ENCODE data around the gene TMEM163.

TMEM163 gene

DNA sequence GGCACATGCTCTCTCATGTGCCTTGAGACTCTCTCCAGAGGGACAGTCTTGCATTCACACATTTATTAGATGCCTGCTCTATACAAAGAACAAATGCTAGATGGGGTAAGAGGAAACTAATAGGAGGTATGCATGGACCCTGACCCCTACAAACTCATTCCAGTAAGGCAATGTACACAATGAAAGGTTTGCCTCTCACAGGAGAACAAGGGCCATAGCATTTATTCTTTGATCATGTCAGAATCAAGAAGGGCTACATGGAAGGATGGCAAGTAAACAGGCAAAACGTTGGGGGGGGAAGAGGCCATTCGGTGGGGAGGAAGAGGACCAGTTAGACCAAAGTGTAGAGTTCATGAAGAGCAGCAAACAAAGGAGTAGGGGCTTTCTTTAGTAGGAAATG, 130.2 kb downstream of the TMEM163 start:
- TF ChIP-seq GATA1 (IDR thresholded peaks at IDR 0.05; ENCODE audit: low read depth, low read length) (no peak), POLR2A (IDR thresholded peaks at IDR 0.05; ENCODE audit: low read length) (no peak)
- DNase-seq: no peak

DNA sequence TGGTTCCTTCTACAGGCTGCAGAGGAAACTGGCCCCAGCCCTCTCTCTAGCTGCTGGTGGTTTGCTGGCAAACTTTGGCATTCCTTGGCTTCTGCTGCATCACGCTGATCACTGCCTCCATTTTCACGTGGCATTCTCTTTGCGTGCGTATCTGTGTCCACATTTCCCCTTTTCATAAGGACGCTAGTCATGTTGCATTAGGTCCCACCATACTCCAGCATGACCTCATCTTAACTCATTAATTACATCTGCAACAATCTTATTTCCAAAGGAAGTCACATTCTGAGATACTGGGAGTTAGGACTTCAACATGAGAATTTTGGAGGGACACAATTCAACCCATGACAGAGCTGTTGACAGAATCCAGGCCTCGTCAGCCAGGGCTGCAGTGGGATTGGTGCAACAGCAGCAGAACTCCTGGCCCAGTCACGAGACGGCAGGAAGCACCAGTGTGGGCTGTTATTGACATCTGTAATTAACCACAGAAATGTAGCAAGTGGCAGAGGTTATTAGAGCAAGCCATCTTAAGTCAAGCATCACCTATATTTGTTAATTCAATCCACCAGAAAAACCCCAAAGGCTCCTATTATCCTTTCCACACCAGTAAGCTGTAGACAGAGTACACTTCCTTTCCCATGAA, 132.4 kb downstream of the TMEM163 start:
- TF ChIP-seq POLR2A (IDR thresholded peaks at IDR 0.05; ENCODE audit: low read length) (no peak), GATA1 (IDR thresholded peaks at IDR 0.05; ENCODE audit: low read depth, low read length) (no peak)
- DNase-seq: no peak

DNA sequence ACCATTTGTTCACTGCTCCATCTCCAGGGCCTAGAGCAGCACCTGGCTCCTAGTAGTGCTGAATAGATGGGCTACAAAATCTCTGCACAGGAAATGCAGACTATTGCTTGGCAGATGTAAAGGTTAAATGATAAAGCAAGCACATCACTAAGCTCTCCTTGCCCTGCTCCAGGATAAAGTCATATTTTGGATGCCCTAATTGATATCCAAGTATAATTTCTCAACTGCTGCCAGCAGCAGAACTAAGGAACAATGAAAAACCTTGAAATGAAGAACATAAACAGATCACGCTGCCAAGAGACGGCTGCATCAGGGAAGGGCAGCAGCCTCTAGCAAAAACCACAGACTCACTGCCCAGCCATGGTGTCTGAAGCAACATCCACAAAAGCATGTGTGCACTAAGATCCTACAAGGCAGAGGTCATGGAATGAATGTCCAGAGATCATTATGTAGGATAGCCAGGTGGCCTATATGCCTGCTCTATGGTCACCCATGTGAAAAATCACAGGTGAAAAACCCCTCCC, 134.7 kb downstream of the TMEM163 start:
- no peak for DNase-seq

DNA sequence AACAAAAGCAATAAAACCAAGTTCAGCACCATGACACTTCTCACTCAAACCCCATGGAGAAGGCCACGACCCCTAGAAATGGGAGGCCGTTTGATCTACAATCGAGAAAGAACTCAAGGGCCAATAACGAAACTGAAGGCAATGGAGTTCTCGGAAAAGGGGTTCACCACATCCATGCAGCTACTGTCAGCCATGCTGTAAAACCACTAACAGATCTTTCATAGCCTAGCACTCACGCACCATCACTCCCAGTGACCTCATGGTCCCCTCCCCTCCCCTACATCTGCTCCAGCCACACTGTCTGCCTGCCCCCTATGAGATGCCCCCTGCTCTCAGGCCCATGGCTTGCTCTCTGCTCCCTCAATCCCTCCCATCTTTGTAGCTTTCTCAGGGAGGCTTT, 135.3 kb downstream of the TMEM163 start:
- TF ChIP-seq POLR2A (IDR thresholded peaks at IDR 0.05; ENCODE audit: low read length) (no peak), GATA1 (IDR thresholded peaks at IDR 0.05; ENCODE audit: low read depth, low read length) (no peak)
- DNase-seq: no peak

More for the DNA sequence above, 134.7 kb downstream of the TMEM163 start:
- no peak for TF ChIP-seq POLR2A (IDR thresholded peaks at IDR 0.05; ENCODE audit: low read length)
- TF ChIP-seq GATA1 (IDR thresholded peaks at IDR 0.05; ENCODE audit: low read depth, low read length): no peak

DNA sequence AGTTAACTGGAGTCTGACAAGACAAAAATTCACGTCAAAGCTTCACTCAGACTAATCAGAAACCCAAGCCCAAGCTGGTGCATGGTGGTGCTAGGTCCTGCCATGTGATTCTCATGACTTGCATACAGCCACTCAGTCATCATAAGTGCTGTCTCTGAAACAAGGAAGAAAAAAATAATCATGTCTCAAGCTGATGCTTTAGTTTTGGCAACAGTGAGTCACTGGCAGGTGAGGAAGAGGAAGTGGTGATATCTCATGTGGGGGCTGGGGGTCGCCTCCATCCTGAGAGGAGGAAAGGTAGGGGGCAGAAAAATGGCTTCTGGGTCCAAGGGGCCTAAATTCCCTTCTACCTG, 136.3 kb downstream of the TMEM163 start:
- DNase-seq: no peak
- no peak for TF ChIP-seq GATA1 (IDR thresholded peaks at IDR 0.05; ENCODE audit: low read depth, low read length)
- TF ChIP-seq POLR2A (IDR thresholded peaks at IDR 0.05; ENCODE audit: low read length): no peak

DNA sequence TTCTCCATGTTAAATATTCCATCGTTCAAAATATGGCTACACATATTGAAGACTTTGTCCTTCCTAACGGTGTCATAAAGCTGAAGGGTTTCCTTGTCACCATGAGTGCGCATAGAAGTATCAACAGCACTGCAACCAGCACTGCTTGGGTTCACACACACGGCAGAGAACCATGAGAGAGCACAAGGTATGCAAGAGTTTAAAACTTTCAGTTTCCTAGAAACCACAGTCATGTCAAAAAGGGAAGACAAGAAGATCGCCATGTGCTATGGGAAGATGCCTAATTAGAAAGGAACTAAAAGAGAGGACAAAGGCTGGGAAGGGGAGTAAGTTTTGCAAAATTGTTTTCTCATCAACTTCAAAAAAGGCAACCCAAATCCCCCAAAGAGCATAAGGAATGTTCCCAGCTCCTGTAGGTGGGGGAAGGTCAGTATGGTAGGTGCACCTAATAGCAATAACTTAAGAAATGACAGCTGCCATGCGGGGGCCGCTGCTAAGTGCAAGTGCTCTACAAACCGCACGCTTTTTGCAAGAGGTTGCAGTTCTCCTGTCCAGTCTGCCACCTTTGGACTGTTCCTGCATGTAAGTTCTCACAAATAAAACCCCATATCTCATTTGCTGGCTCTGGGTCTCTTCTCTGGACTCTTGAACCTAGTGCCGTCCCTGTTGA, 136.8 kb downstream of the TMEM163 start:
- TF ChIP-seq POLR2A (IDR thresholded peaks at IDR 0.05; ENCODE audit: low read length) (no peak), GATA1 (IDR thresholded peaks at IDR 0.05; ENCODE audit: low read depth, low read length) (no peak)
- DNase-seq: no peak

DNA sequence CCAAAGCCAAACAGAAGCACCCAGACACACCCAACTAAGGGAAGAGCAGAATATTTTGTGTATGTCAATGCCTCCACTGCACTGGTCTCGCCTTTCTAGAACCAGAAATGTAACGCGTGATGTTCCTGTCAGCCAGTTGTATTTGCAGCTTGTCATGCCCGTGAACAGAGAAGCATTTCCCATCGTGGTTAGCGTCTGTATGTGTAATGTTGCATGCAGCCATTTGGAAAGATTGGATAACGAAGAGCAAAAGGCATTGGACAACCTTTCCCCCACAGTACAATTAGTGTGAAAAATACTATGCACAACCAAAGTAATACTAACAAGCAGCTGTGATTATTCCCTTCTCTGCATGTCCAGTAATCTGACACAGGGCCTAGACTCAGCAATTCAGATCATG, 140.5 kb downstream of the TMEM163 start:
- DNase-seq: no peak
- TF ChIP-seq GATA1 (IDR thresholded peaks at IDR 0.05; ENCODE audit: low read depth, low read length) (no peak), POLR2A (IDR thresholded peaks at IDR 0.05; ENCODE audit: low read length) (no peak)

DNA sequence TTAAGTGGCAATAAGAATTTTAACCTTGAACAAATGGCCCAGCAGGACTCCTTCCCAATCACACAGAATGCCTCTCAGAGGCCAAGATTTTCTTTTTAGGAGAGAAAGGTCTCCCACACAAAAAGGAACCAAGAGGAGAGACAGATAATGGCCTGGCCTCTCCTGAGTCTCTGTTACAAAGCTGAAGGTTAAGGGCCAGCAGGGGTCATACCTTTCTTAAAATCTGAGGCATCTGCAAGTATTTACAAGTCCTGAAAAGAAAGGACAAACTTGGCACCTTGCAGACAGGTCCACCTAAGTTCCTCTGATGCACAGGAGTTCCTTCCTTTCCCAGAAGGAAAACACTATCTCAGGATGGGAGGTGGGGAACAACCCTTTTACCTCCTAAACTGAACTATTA, 142.3 kb downstream of the TMEM163 start:
- no peak for TF ChIP-seq POLR2A (IDR thresholded peaks at IDR 0.05; ENCODE audit: low read length)
- no peak for TF ChIP-seq GATA1 (IDR thresholded peaks at IDR 0.05; ENCODE audit: low read depth, low read length)
- no peak for DNase-seq

DNA sequence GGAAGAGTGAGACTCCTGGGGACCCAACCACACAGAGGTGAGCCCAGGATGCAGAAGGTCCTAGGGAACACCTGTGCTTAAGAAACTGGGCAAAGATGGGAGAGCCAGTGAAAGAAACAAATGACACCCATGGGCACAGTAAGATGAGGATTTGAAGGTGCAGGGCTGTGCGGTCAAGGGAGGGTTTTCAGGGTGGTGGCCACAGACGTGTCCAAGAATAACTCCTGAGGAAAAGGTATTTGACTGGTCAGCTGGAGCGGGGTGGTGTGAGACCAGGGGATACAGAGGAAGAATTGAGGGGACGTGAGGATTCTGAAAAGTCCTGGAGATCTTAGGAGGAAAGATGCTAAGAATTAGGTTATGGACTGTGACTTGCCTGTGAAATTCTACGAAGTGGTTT, 142.9 kb downstream of the TMEM163 start:
- no peak for DNase-seq
- TF ChIP-seq GATA1 (IDR thresholded peaks at IDR 0.05; ENCODE audit: low read depth, low read length): no peak
- no peak for TF ChIP-seq POLR2A (IDR thresholded peaks at IDR 0.05; ENCODE audit: low read length)

DNA sequence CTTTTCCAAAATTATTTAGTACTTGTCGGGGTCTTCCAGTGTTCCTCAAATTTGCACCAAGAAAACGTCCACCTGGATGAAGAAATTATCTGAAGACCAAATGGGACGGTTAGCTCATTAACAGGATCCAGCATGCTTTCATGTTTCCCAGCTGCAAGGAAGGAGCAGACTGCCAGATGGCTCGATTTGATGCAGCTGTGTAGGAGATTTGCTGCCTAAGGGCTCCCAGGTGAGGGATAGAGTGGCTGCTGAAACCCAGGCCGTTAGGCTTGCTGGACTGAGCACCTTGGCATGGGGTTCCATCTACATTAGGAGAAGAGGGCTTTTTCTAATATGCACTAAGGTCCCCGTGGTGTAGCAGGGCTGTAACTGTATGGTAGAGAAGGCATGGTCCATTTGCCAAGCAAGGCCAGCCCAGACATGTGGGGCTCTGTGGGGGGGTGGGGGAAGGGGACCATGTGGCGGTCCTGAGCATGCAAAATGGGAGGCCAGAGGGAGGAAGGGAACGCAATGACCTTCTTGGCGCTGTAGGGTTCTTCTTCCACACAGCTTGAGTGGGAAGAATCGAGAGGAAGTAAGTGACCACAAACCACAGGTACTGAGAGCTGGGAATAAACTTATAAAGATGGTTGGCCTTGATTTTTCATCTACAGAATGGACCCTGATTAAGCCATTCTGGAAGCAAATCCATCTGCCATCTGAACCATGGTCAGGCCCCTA, 144.0 kb downstream of the TMEM163 start:
- DNase-seq: no peak
- TF ChIP-seq POLR2A (IDR thresholded peaks at IDR 0.05; ENCODE audit: low read length): no peak
- TF ChIP-seq GATA1 (IDR thresholded peaks at IDR 0.05; ENCODE audit: low read depth, low read length): no peak

DNA sequence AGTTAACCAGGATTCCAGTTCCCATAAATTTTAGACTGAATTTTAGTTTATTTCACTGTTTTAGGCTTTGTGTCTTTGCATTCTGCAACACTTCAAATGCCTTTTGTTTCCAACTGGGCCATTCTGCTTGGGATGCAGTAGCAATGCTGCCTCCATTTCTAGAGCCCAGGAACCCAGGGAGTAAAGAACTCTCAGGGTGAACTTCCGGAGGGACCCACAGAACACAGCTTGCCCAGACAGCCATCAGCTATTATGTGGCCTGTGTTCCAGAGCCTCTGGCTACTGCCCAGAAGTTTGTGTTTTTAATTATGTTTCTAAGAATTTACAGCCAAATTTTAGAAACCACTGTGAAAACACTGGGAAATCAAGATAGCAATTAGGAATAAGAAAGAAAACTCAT, 145.1 kb downstream of the TMEM163 start:
- TF ChIP-seq POLR2A (IDR thresholded peaks at IDR 0.05; ENCODE audit: low read length): no peak
- TF ChIP-seq GATA1 (IDR thresholded peaks at IDR 0.05; ENCODE audit: low read depth, low read length): no peak
- no peak for DNase-seq

DNA sequence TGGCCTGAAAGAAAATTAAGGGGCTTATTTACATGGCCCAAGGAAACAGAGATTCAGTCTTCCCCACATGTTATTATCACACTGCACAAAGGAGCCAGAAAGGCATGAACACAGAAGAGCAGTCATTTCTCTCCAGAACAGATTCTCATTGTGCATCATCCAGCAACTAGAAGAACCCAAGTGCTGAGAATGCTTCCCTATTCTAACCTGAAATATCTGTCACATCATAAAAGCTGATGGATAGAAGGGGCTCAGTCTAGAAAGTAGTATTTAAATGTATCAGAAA, 145.8 kb downstream of the TMEM163 start:
- TF ChIP-seq POLR2A (IDR thresholded peaks at IDR 0.05; ENCODE audit: low read length): no peak
- TF ChIP-seq GATA1 (IDR thresholded peaks at IDR 0.05; ENCODE audit: low read depth, low read length): no peak
- no peak for DNase-seq

DNA sequence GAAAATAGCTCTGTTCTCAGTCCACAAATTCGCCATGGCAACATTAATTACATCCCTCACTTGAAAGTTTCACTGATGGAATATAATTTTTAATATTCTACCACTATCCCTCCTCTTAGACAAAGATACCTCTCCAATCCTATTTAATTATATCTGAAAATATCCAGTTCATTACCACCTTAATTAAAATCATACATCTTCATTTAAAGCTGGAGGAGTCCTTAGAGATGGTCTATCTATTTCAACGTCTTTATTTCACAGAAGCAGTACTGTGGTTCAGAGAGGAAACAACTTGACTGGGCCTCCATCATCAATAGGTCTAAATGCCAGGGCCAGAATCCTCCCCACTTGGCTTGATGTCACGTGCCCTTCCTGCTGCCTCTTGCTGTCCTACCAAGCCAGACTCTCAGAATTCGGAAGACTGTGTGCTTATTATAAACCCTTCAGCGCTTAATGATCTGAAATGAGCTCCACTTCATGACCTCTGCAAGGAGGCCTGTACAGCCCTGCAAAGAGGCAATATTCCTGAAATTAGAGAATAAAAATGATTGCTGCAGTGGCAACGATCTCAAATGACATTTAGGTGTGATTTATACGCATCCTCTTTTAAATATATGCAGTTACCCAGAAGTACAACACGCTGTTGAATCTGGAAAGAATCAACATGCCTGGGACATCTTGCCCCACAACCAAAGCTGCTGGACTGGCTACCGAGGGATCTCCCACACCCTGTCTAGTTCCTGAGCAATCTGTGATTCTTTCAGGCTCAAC, 146.3 kb downstream of the TMEM163 start:
- no peak for TF ChIP-seq POLR2A (IDR thresholded peaks at IDR 0.05; ENCODE audit: low read length)
- TF ChIP-seq GATA1 (IDR thresholded peaks at IDR 0.05; ENCODE audit: low read depth, low read length): no peak

DNA sequence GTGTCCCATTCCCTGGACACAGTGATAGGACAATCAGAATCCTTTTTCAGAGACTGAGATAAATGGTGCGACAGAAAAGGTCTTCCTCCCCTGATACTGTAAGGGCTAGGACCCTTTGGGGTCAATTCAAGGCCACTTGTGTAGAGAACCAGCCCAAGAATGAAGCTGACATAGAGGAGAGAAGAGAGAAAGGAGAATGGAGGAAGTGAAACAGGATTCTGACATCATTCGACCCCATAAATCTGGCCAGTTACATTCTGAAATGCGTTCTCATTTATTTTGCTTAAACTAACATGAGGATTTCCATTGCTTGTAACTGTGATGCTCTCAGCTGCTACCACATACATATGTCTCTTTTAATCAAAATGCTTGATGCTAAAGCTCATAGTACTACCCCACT, 148.1 kb downstream of the TMEM163 start:
- no peak for DNase-seq
- TF ChIP-seq POLR2A (IDR thresholded peaks at IDR 0.05; ENCODE audit: low read length): no peak
- no peak for TF ChIP-seq GATA1 (IDR thresholded peaks at IDR 0.05; ENCODE audit: low read depth, low read length)

More for the DNA sequence above, 146.3 kb downstream of the TMEM163 start:
- DNase-seq: no peak
